ENCODE data around the gene CTAG1B. TPM values are rescaled to one million over a fixed set of nuclear protein-coding genes. Genes with fewer than 3 reads are reported as not detected.
"Not testable (repeated sequence)": the region's sequence is repeated elsewhere in the genome, so short reads cannot be mapped to it uniquely, and the experiment has no call there.

The CTAG1B gene
- total and polyA plus RNA-seq, 2 donors (not counting 1 experiment from before 2014, with no cell fraction given) = not detected

DNA sequence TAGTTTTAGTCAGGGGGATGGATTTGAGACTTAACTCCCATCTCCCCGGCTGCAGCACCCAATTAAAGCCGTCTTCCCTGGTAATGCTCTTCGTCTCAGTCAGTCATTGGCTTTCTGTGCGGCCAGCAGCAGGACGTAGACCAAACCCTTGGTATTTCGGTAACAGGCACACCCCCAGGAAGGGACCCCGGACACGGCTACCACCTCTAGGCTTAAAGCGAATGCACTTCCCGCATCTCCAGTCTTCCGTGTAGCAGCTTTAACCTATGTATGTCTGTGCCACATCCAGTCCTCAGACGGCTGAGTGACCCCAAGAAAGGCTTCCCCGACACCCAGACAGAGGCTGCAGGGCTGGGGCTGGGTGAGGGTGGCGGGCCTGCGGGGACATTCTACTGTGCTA lies 35.8 kb upstream of the CTAG1B start:
- Histone ChIP-seq H3K4me1 (ENCODE audit: control insufficient read depth, extremely low read depth, insufficient read depth, low read length) (no peaks in the 10 kb centered on the region), H2AFZ (ENCODE audit: low read length) (no peak overlapping the region), H3K79me2 (ENCODE audit: control insufficient read depth, insufficient read depth, low read length) (no peaks in the 10 kb centered on the region), H3K4me2 (ENCODE audit: extremely low read depth, insufficient read depth, low read length) (no peak overlapping the region), H3K9ac (ENCODE audit: insufficient read depth, low read length) (no peak overlapping the region), H3K9me3 (ENCODE audit: control insufficient read depth, insufficient read depth, low read depth, low read length) (no peaks in the 10 kb centered on the region), H3K27me3 (ENCODE audit: control insufficient read depth, insufficient read depth, low read length) (no peaks in the 10 kb centered on the region), H3K27ac (ENCODE audit: insufficient read depth, low read length) (no peak overlapping the region), H4K20me1 (ENCODE audit: control insufficient read depth, extremely low read depth, insufficient read depth, low read length) (no peaks in the 10 kb centered on the region), H3K4me3 (replicated peaks in 1 of 4; ENCODE audit: control extremely low read depth in 1 of 4, insufficient read depth in 1 of 4, low read depth in 3 of 4, low read length in 4 of 4) (no peak overlapping the region), H3K36me3 (ENCODE audit: control insufficient read depth, insufficient read depth, low read length) (no peaks in the 10 kb centered on the region)
- DNase-seq (ENCODE audit: low read depth in 2 of 2) = no peak
- TF ChIP-seq CTCF (conservative IDR thresholded peaks at IDR 0.05 in 1 of 2, IDR thresholded peaks at IDR 0.05 in 1 of 2; ENCODE audit: low read depth in 1 of 2, low read length in 2 of 2) = no peak
- no peak for TF ChIP-seq EZH2 (IDR thresholded peaks at IDR 0.05; ENCODE audit: low read length, missing control alignments)

DNA sequence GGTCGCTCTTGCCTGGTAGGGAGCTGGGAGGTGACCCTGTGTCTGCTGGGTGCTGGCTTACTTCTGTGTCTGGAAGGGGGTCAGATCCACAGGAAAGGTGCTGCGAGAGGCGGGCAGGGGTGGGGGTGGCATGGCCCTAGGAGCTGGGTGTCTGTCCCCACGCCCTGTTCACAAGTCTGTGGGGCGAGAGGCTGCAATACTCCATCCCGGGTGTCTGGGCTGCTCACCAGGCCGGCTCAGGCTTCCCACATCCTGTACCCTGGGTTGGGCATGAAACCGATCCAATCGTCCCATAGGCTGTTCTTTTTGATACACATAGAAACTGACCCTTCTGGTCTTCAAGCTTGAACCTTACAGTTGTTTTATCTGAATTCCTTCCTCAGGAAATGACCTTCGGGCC lies 35.3 kb upstream of the CTAG1B start:
- Histone ChIP-seq H3K79me2 (ENCODE audit: control insufficient read depth, insufficient read depth, low read length) (no peaks in the 10 kb centered on the region), H4K20me1 (ENCODE audit: control insufficient read depth, extremely low read depth, insufficient read depth, low read length) (no peaks in the 10 kb centered on the region), H3K27ac (ENCODE audit: insufficient read depth, low read length) (no peak overlapping the region), H3K4me2 (ENCODE audit: extremely low read depth, insufficient read depth, low read length) (no peak overlapping the region), H3K4me1 (ENCODE audit: control insufficient read depth, extremely low read depth, insufficient read depth, low read length) (no peaks in the 10 kb centered on the region), H3K9ac (ENCODE audit: insufficient read depth, low read length) (no peak overlapping the region), H3K36me3 (ENCODE audit: control insufficient read depth, insufficient read depth, low read length) (no peaks in the 10 kb centered on the region), H3K9me3 (ENCODE audit: control insufficient read depth, insufficient read depth, low read depth, low read length) (no peaks in the 10 kb centered on the region), H2AFZ (ENCODE audit: low read length) (no peak overlapping the region), H3K4me3 (replicated peaks in 1 of 4; ENCODE audit: control extremely low read depth in 1 of 4, insufficient read depth in 1 of 4, low read depth in 3 of 4, low read length in 4 of 4) (no peak overlapping the region), H3K27me3 (ENCODE audit: control insufficient read depth, insufficient read depth, low read length) (no peaks in the 10 kb centered on the region)
- TF ChIP-seq EZH2 (IDR thresholded peaks at IDR 0.05; ENCODE audit: low read length, missing control alignments) (no peak), CTCF (conservative IDR thresholded peaks at IDR 0.05 in 1 of 2, IDR thresholded peaks at IDR 0.05 in 1 of 2; ENCODE audit: low read depth in 1 of 2, low read length in 2 of 2) (no peak)
- DNase-seq (ENCODE audit: low read depth in 2 of 2) = no peak

- H3K4me2 ChIP-seq (ENCODE audit: extremely low read depth, insufficient read depth, low read length); H2AFZ ChIP-seq (ENCODE audit: low read length); H3K4me3 ChIP-seq (replicated peaks in 1 of 4; ENCODE audit: control extremely low read depth in 1 of 4, insufficient read depth in 1 of 4, low read depth in 3 of 4, low read length in 4 of 4); H3K27ac ChIP-seq (ENCODE audit: insufficient read depth, low read length); H3K9me3 ChIP-seq (ENCODE audit: control insufficient read depth, insufficient read depth, low read depth, low read length); H3K79me2 ChIP-seq (ENCODE audit: control insufficient read depth, insufficient read depth, low read length); H4K20me1 ChIP-seq (ENCODE audit: control insufficient read depth, extremely low read depth, insufficient read depth, low read length); H3K36me3 ChIP-seq (ENCODE audit: control insufficient read depth, insufficient read depth, low read length); DNase-seq (ENCODE audit: low read depth in 2 of 2); H3K4me1 ChIP-seq (ENCODE audit: control insufficient read depth, extremely low read depth, insufficient read depth, low read length); H3K9ac ChIP-seq (ENCODE audit: insufficient read depth, low read length); H3K27me3 ChIP-seq (ENCODE audit: control insufficient read depth, insufficient read depth, low read length): not testable (repeated sequence)
These were observed 34.3 kb upstream of the CTAG1B start, which contains the start of gene CTAG2 for GRCh38 chrX:154653413-154653812. Gene CTAG2 (minus strand): TSS chrX:154653579. CDS start chrX:154653515, 64 bp downstream.
